Ishikawa (cell line): ENCODE results near the gene NEGR1.

Experiments
- MAX ChIP-seq: IDR thresholded peaks from 2 replicates; pipeline ENCODE4 v1.6.1; 2012
- TAF1 ChIP-seq: IDR thresholded peaks from 2 replicates; pipeline ENCODE4 v1.6.1; 2012; ENCODE audit warnings: low read depth, mild to moderate bottlenecking
- TEAD4 ChIP-seq: IDR thresholded peaks from 2 replicates; pipeline ENCODE4 v1.6.1; 2012

DNA sequence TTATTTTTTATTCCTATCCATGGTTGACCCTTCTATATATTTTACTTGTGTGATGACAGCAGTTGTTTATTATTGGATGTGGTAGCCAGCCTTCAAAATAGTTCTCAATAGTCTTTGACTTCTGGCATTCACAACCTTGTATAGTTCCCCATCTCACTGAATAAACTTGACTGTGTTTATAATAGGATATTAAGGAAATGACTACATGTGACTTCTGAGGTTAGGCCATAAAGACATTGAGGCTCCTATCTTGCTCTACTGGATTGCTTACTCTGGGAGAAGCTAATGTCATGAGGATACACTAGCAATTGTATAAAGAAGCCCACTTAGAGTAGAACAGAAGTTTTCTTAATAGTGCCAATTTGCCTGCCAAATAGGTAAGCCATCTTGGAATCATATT, 231.8 kb downstream of the NEGR1 start:
- TF ChIP-seq MAX: no peak
- TF ChIP-seq TEAD4: no peak
- TF ChIP-seq TAF1: no peak
